SK-N-SH (cell line): ENCODE data around the gene GOLGA6A. TPM values are rescaled to one million over a fixed set of nuclear protein-coding genes. Genes with fewer than 3 reads are reported as not detected.
"Not testable (repeated sequence)": the region's sequence is repeated elsewhere in the genome, so short reads cannot be mapped to it uniquely, and the experiment has no call there.

Experiments used
- CTCF ChIA-PET: fragments of 300-600, 350-600 bp; formaldehyde crosslinking; extraction: SDS; loops from one replicate; lab custom pipeline; 2021; lab: Yijun Ruan, JAX
- POLR2A ChIA-PET: fragments of 350-600 bp; sonication (Branson Sonifier 250); formaldehyde crosslinking; extraction: SDS; loops from one replicate; lab custom pipeline; 2020; ENCODE audit warnings: antibody characterized with exemption, inconsistent platforms; lab: Yijun Ruan, JAX
- DNase-seq: peaks from one replicate; pipeline ENCODE4 v3.0.0; 2012
- H2AFZ ChIP-seq: fragments of 200-600 bp; sonication (generic); 2 replicates; pipeline ENCODE4 v1.8.1; 2016; ENCODE audit warnings: antibody characterized with exemption, mild to moderate bottlenecking, low read depth
- H3F3A ChIP-seq: fragments of 200-600 bp; sonication (generic); replicated peaks from 2 replicates; pipeline ENCODE3; 2016; ENCODE audit warnings: antibody characterized with exemption, mild to moderate bottlenecking; ENCODE audit not compliant: insufficient read depth
- H3K27ac ChIP-seq, 2 experiments: fragments of 200-500 bp in 1 of 2; fragments of 200-600 bp in 1 of 2; sonication (Bioruptor generic) in 1 of 2; sonication (generic), shearing (Covaris generic) in 1 of 2; 2 replicates each; pipeline versions ENCODE4 v1.5.1 to v1.6.1; 2014 to 2016; ENCODE audit warnings: low read depth in 2 of 2, inconsistent platforms in 1 of 2, low read length in 1 of 2, mild to moderate bottlenecking in 1 of 2, mixed read lengths in 1 of 2
- H3K27me3 ChIP-seq: fragments of 200-600 bp; sonication (generic), shearing (Covaris generic); 2 replicates; pipeline ENCODE4 v1.6.1; 2016; ENCODE audit warnings: mixed run types; ENCODE audit not compliant: insufficient read depth
- H3K36me3 ChIP-seq, 2 experiments: fragments of 200-500 bp in 1 of 2; fragments of 200-600 bp in 1 of 2; sonication (Bioruptor generic) in 1 of 2; sonication (generic) in 1 of 2; replicated peaks in 1 of 2; 2 replicates each; pipeline versions ENCODE3 to v1.5.1; 2014 to 2016; ENCODE audit warnings: low read length in 1 of 2, mild to moderate bottlenecking in 1 of 2; ENCODE audit not compliant: insufficient read depth in 2 of 2, control insufficient read depth in 1 of 2
- H3K4me1 ChIP-seq, 2 experiments: fragments of 200-500 bp in 1 of 2; fragments of 200-600 bp in 1 of 2; sonication (Bioruptor generic) in 1 of 2; sonication (generic), shearing (Covaris generic) in 1 of 2; 2 replicates each; pipeline versions ENCODE4 v1.5.1 to v1.6.1; 2014 to 2016; ENCODE audit warnings: low read depth in 1 of 2, low read length in 1 of 2, mixed run types in 1 of 2; ENCODE audit not compliant: insufficient read depth in 2 of 2, control insufficient read depth in 1 of 2
- H3K4me2 ChIP-seq: fragments of 200-600 bp; sonication (generic), shearing (Covaris generic); 2 replicates; pipeline ENCODE4 v1.6.1; 2017; ENCODE audit warnings: mixed run types
- H3K4me3 ChIP-seq, 2 experiments: fragments of 200-500 bp in 1 of 2; fragments of 200-600 bp in 1 of 2; sonication (Bioruptor generic) in 1 of 2; sonication (generic), shearing (Covaris generic) in 1 of 2; 2 replicates each; pipeline versions ENCODE4 v1.5.1 to v1.8.1; 2014 to 2016; ENCODE audit warnings: low read depth in 2 of 2, inconsistent platforms in 1 of 2, low read length in 1 of 2, mild to moderate bottlenecking in 1 of 2, mixed read lengths in 1 of 2, moderate library complexity in 1 of 2
- H3K79me2 ChIP-seq: fragments of 200-600 bp; sonication (generic); 2 replicates; pipeline ENCODE4 v1.8.1; 2017; ENCODE audit warnings: mild to moderate bottlenecking; ENCODE audit not compliant: insufficient read depth
- H3K9ac ChIP-seq: fragments of 200-600 bp; sonication (generic); 2 replicates; pipeline ENCODE4 v1.6.1; 2017; ENCODE audit warnings: mixed run types
- H3K9me2 ChIP-seq: fragments of 200-600 bp; sonication (generic); 2 replicates; pipeline ENCODE4 v1.6.1; 2017; ENCODE audit warnings: mixed run types
- H3K9me3 ChIP-seq: fragments of 200-600 bp; sonication (generic); 2 replicates; pipeline ENCODE4 v1.6.1; 2017; ENCODE audit warnings: mixed run types, mild to moderate bottlenecking, moderate library complexity
- H4K20me1 ChIP-seq: fragments of 200-600 bp; sonication (generic); 2 replicates; pipeline ENCODE4 v1.6.1; 2017; ENCODE audit warnings: mild to moderate bottlenecking, mixed run types; ENCODE audit not compliant: insufficient read depth
- CHD2 ChIP-seq: fragments of 150-350 bp; IDR thresholded peaks from 2 replicates; pipeline ENCODE4 v1.6.1; 2018; ENCODE audit warnings: low read length; ENCODE audit not compliant: partially characterized antibody
- ELF1 ChIP-seq: IDR thresholded peaks from 2 replicates; pipeline ENCODE4 v1.4.0; 2012
- EP300 ChIP-seq, 2 experiments: IDR thresholded peaks; 2 replicates each; pipeline versions ENCODE4 v1.4.0 to v1.6.1; 2012; ENCODE audit warnings: borderline replicate concordance in 1 of 2, low read depth in 1 of 2, low read length in 1 of 2
- FOSL2 ChIP-seq: IDR thresholded peaks from 2 replicates; pipeline ENCODE4 v1.4.0; 2012; ENCODE audit warnings: low read depth, mild to moderate bottlenecking, moderate library complexity, borderline replicate concordance
- FOXJ3 ChIP-seq: sonication (generic); formaldehyde crosslinking; IDR thresholded peaks from 2 replicates; pipeline ENCODE4 v1.5.1; 2020; ENCODE audit warnings: mild to moderate bottlenecking, missing genetic modification reagents
- FOXM1 ChIP-seq: IDR thresholded peaks from 2 replicates; pipeline ENCODE4 v1.4.0; 2012; ENCODE audit warnings: low read depth, mild to moderate bottlenecking
- GABPA ChIP-seq: IDR thresholded peaks from 2 replicates; pipeline ENCODE4 v1.4.0; 2012; ENCODE audit warnings: low read depth, mild to moderate bottlenecking
- GATA2 ChIP-seq: sonication (generic); formaldehyde crosslinking; IDR thresholded peaks from 2 replicates; pipeline ENCODE4 v1.5.0; 2020; ENCODE audit warnings: mild to moderate bottlenecking, missing genetic modification reagents
- JUND ChIP-seq: IDR thresholded peaks from 2 replicates; pipeline ENCODE4 v1.4.0; 2012
- MAX ChIP-seq: IDR thresholded peaks from 2 replicates; pipeline ENCODE4 v1.4.0; 2012; ENCODE audit warnings: low read depth
- MEF2A ChIP-seq: IDR thresholded peaks from 2 replicates; pipeline ENCODE4 v1.4.0; 2012; ENCODE audit warnings: low read depth, borderline replicate concordance
- NFIC ChIP-seq: IDR thresholded peaks from 2 replicates; pipeline ENCODE4 v1.4.0; 2012; ENCODE audit warnings: borderline replicate concordance
- NRF1 ChIP-seq: IDR thresholded peaks from 2 replicates; pipeline ENCODE4 v1.6.1; 2012; ENCODE audit warnings: low read depth, mild to moderate bottlenecking, low read length
- PBX3 ChIP-seq: IDR thresholded peaks from 2 replicates; pipeline ENCODE4; 2012
- POLR2AphosphoS5 ChIP-seq: IDR thresholded peaks from 2 replicates; pipeline ENCODE4 v1.6.1; 2012; ENCODE audit warnings: low read depth, low read length
- RAD21 ChIP-seq: IDR thresholded peaks from 2 replicates; pipeline ENCODE4 v1.6.1; 2012; ENCODE audit warnings: mild to moderate bottlenecking, low read length
- SMC3 ChIP-seq: IDR thresholded peaks from 2 replicates; pipeline ENCODE4 v1.6.1; 2012; ENCODE audit warnings: low read depth, low read length, improper control_type of control experiment
- TCF12 ChIP-seq: IDR thresholded peaks from 2 replicates; pipeline ENCODE4 v1.4.0; 2012
- YY1 ChIP-seq: IDR thresholded peaks from 2 replicates; pipeline ENCODE4 v1.4.0; 2012; ENCODE audit warnings: low read depth, mild to moderate bottlenecking
- WGBS: methylation state at CpG from one replicate; pipeline ENCODE4 v1.1.6; 2017; ENCODE audit warnings: low lambda C conversion rate; 5-methylcytosine and 5-hydroxymethylcytosine counted together
- polyA plus RNA-seq, 3 experiments: library from polyadenylated mRNA; depleted of rRNA; stranded (reverse); fragments of >200 nt; gene quantifications; 2 replicates each; pipeline ENCODE4 v1.2.3, GENCODE V29; 2012

GOLGA6A gene
- not detected in 2 replicates for polyA plus RNA-seq (2012; rRNA removed)
- polyA plus RNA-seq (2012; cell fraction: cytosol; rRNA removed): not detected in 2 replicates
- polyA plus RNA-seq (2012; cell fraction: nucleus; rRNA removed): 0.02 TPM in 2 replicates

- H3K9ac ChIP-seq, H3K9me3 ChIP-seq, H3F3A ChIP-seq, H3K4me1 ChIP-seq, H3K27me3 ChIP-seq, H3K27ac ChIP-seq, H3K36me3 ChIP-seq, H3K79me2 ChIP-seq, H3K9me2 ChIP-seq, H3K4me2 ChIP-seq, POLR2A ChIA-PET, CTCF ChIA-PET, DNase-seq, H3K4me3 ChIP-seq, H2AFZ ChIP-seq, H4K20me1 ChIP-seq: not testable (repeated sequence)
- WGBS: no CpG with 5 or more reads among the region's 7 CpGs
These were observed at the start of gene GOLGA6A for GRCh38 chr15:74082450-74082849. TSS of gene GOLGA6A (minus strand) at chr15:74082550. CDS start at chr15:74082509, 41 bp downstream.

- H3K4me3 ChIP-seq: no peak overlapping the region
- no peaks in the 10 kb centered on the region for H3F3A ChIP-seq
- no peak overlapping the region for H3K4me2 ChIP-seq
- ChIA-PET CTCF (interaction anchor here (0.7 to 2.4 kb wide), 8 partner anchors 11 to 191 kb away, joined by 3 to 16 read pairs (median 4); partner anchors contain the start of gene STRA6), POLR2A (no interaction called here)
- H3K27ac ChIP-seq: no peak overlapping the region
- no peaks in the 10 kb centered on the region for H3K36me3 ChIP-seq
- peaks cover 2 to 32% of the 10 kb centered on the region in 2 experiments; a peak in 2 of 4 replicates for H3K4me1 ChIP-seq
- no peaks in the 10 kb centered on the region for H3K9me2 ChIP-seq
- H3K9me3 ChIP-seq: no peaks in the 10 kb centered on the region
- H3K9ac ChIP-seq: no peak overlapping the region
- H3K27me3 ChIP-seq: peaks cover 32% of the 10 kb centered on the region
- no peak overlapping the region for H2AFZ ChIP-seq
- no peak for DNase-seq
- H4K20me1 ChIP-seq: no peaks in the 10 kb centered on the region
- WGBS: 96% methylated on average over 19 of the region's 20 CpGs
- TF ChIP-seq TCF12 (no peak), ELF1 (no peak), RAD21 (no peak), YY1 (no peak), GABPA (no peak)
- TF ChIP-seq, all 33 proteins: peak for 0
- H3K79me2 ChIP-seq: no peaks in the 10 kb centered on the region
These were observed 49.5 kb upstream of the GOLGA6A start for GRCh38 chr15:74131628-74132413.

GRCh38 chr15:74130849-74131627, 48.7 kb upstream of the GOLGA6A start:
- H3K4me2 ChIP-seq: peak overlapping the region; percentile 71; the same call in 1 of the 2 replicates
- no peak for DNase-seq
- CTCF ChIA-PET: interaction anchor here (0.7 to 6.5 kb wide), 14 partner anchors 11 to 191 kb away, joined by 3 to 110 read pairs (median 5); partner anchors contain the start of gene STRA6
- H3K9me2 ChIP-seq: no peaks in the 10 kb centered on the region
- peaks cover 0 to 29% of the 10 kb centered on the region in 2 experiments; a peak in 1 of 4 replicates for H3K4me1 ChIP-seq
- H3K9ac ChIP-seq: no peak overlapping the region
- H2AFZ ChIP-seq: no peak overlapping the region
- POLR2A ChIA-PET: interaction anchor here (0.6 to 3.4 kb wide), 4 partner anchors 75 to 177 kb away, joined by 3 to 17 read pairs (median 5); no protein-coding TSS in a partner anchor
- WGBS: 66% methylated on average over 26 of the region's 28 CpGs
- H3F3A ChIP-seq: no peaks in the 10 kb centered on the region
- no peaks in the 10 kb centered on the region for H3K36me3 ChIP-seq
- TF ChIP-seq FOXJ3 (no peak), MAX (no peak), JUND (no peak), SMC3 (no peak), RAD21 (no peak), GATA2 (CRISPR knock-in tag) (no peak), EP300 (IDR thresholded peaks at IDR 0.05; ENCODE audit: borderline replicate concordance in 1 of 2, low read depth in 1 of 2, low read length in 1 of 2) (no peak), FOSL2 (no peak), PBX3 (no peak), MEF2A (no peak), CHD2 (no peak), ELF1 (no peak), NFIC (no peak), POLR2AphosphoS5 (no peak), FOXM1 (no peak), NRF1 (no peak)
- H3K79me2 ChIP-seq: no peaks in the 10 kb centered on the region
- no peaks in the 10 kb centered on the region for H3K9me3 ChIP-seq
- H3K27me3 ChIP-seq: peaks cover 32% of the 10 kb centered on the region
- H4K20me1 ChIP-seq: no peaks in the 10 kb centered on the region
- H3K4me3 ChIP-seq: no peak overlapping the region; a peak in 1 of 4 replicates
- H3K27ac ChIP-seq: no peak overlapping the region
